GM19240 (cell line): Measurements from ENCODE around the gene VAPB.
"Not testable (repeated sequence)": the region's sequence is repeated elsewhere in the genome, so short reads cannot be mapped to it uniquely, and the experiment has no call there.

Experiments
- DNase-seq: peaks from one replicate; pipeline ENCODE4 v3.0.0; 2011; ENCODE audit warnings: low spot score; ENCODE audit not compliant: insufficient read length

Gene VAPB

GRCh38 chr20:58406422-58407001, 17.5 kb downstream of the VAPB start:
- no peak for DNase-seq

GRCh38 chr20:58407201-58407873, 18.3 kb downstream of the VAPB start:
- DNase-seq = no peak

GRCh38 chr20:58407966-58408557, 19.0 kb downstream of the VAPB start:
- peak; percentile 41 for DNase-seq

- DNase-seq = no peak
Measured at GRCh38 chr20:58408603-58409246, 19.7 kb downstream of the VAPB start.

- not testable (repeated sequence) for DNase-seq
Measured at GRCh38 chr20:58414216-58414615, 25.2 kb downstream of the VAPB start.

- DNase-seq = not testable (repeated sequence)
Measured at GRCh38 chr20:58414786-58415185, 25.8 kb downstream of the VAPB start.

- DNase-seq = no peak
Measured at GRCh38 chr20:58416057-58416456, 27.0 kb downstream of the VAPB start.

GRCh38 chr20:58416835-58417234, 27.8 kb downstream of the VAPB start:
- DNase-seq = no peak

GRCh38 chr20:58417438-58417837, 28.4 kb downstream of the VAPB start:
- DNase-seq = no peak

- no peak for DNase-seq
Measured at GRCh38 chr20:58418949-58419748, 30.1 kb downstream of the VAPB start.

- DNase-seq = no peak
Measured at GRCh38 chr20:58420798-58421496, 31.9 kb downstream of the VAPB start.

- no peak for DNase-seq
Measured at GRCh38 chr20:58421497-58421850, 32.4 kb downstream of the VAPB start.

GRCh38 chr20:58424218-58424969, 35.4 kb downstream of the VAPB start:
- DNase-seq = no peak

GRCh38 chr20:58427571-58427970, 38.5 kb downstream of the VAPB start:
- DNase-seq = not testable (repeated sequence)

- no peak for DNase-seq
Measured at GRCh38 chr20:58428364-58428763, 39.3 kb downstream of the VAPB start.

GRCh38 chr20:58429303-58429702, 40.3 kb downstream of the VAPB start:
- DNase-seq = no peak

GRCh38 chr20:58431134-58431533, 42.1 kb downstream of the VAPB start:
- DNase-seq = no peak

GRCh38 chr20:58432186-58432954, 43.3 kb downstream of the VAPB start:
- DNase-seq = no peak

- no peak for DNase-seq
Measured at GRCh38 chr20:58433029-58433647, 44.1 kb downstream of the VAPB start.
